ENCODE results near the gene PTPN1. TPM values are rescaled to one million over a fixed set of nuclear protein-coding genes. Genes with fewer than 3 reads are reported as not detected.
A peak's percentile ranks its signal among the peaks of the same experiment; 100 is the strongest.

The PTPN1 gene
- total and polyA plus RNA-seq, 2 experiments from 2014 or later = 16.9 to 26.4 TPM

DNA sequence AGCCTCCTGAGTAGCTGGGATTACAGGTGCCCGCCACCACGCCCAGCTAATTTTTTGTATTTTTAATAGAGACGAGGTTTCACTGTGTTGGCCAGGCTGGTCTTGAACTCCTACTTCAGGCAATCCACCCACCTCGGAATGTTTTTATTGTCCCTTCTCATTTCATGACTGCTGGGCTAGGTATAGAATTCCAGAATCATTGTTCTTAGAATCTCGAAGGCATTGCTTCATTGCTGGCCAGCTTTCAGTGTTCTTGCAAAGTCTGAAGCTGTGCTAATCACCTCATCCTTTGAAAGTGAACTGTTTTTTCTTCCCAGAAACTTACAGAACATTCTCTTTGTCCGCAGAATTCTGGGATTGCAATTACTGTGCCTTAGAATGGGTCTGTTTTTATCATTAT, 49.0 kb downstream of the PTPN1 start:
- Mint-ChIP-seq H3K4me3 (no peak overlapping the region), H3K27me3 (ENCODE audit: insufficient read depth, low read depth, poor library complexity) (no peaks in the 10 kb centered on the region), H3K4me1 (no peaks in the 10 kb centered on the region; the same call in 2 of the 3 replicates), H3K9me3 (no peaks in the 10 kb centered on the region), H3K36me3 (ENCODE audit: low read depth) (peaks cover 12% of the 10 kb centered on the region), H3K27ac (no peak overlapping the region)
- Histone ChIP-seq H3K4me2 (no peak overlapping the region), H3K79me2 (replicated peaks; ENCODE audit: insufficient read depth) (peaks cover 21% of the 10 kb centered on the region), H3K27me3 (ENCODE audit: insufficient read depth) (no peaks in the 10 kb centered on the region), H3K27ac (ENCODE audit: low read depth) (no peak overlapping the region), H3K4me3 (no peak overlapping the region), H3K36me3 (ENCODE audit: insufficient read depth) (no peaks in the 10 kb centered on the region), H3F3A (replicated peaks; ENCODE audit: low read depth) (no peaks in the 10 kb centered on the region), H2AFZ (no peak overlapping the region), H3K4me1 (ENCODE audit: insufficient read depth) (no peaks in the 10 kb centered on the region), H4K20me1 (replicated peaks; ENCODE audit: insufficient read depth) (peaks cover 4% of the 10 kb centered on the region; the same call in 1 of the 2 replicates), H3K9me2 (ENCODE audit: insufficient read depth) (no peaks in the 10 kb centered on the region)
- TF ChIP-seq EZH2phosphoT487 (IDR thresholded peaks at IDR 0.05; ENCODE audit: unreplicated experiment) = no peak
- TF ChIP-seq JUNB (IDR thresholded peaks at IDR 0.05; ENCODE audit: unreplicated experiment) = no peak
- no peak for TF ChIP-seq NANOG (IDR thresholded peaks at IDR 0.05; ENCODE audit: borderline replicate concordance)
- no peak for TF ChIP-seq POLR2AphosphoS5 (IDR thresholded peaks at IDR 0.05; ENCODE audit: low read depth)
- TF ChIP-seq, protein P1, sequence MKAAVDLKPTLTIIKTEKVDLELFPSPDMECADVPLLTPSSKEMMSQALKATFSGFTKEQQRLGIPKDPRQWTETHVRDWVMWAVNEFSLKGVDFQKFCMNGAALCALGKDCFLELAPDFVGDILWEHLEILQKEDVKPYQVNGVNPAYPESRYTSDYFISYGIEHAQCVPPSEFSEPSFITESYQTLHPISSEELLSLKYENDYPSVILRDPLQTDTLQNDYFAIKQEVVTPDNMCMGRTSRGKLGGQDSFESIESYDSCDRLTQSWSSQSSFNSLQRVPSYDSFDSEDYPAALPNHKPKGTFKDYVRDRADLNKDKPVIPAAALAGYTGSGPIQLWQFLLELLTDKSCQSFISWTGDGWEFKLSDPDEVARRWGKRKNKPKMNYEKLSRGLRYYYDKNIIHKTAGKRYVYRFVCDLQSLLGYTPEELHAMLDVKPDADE (IDR thresholded peaks at IDR 0.05) = no peak
- TF ChIP-seq, protein P2, sequence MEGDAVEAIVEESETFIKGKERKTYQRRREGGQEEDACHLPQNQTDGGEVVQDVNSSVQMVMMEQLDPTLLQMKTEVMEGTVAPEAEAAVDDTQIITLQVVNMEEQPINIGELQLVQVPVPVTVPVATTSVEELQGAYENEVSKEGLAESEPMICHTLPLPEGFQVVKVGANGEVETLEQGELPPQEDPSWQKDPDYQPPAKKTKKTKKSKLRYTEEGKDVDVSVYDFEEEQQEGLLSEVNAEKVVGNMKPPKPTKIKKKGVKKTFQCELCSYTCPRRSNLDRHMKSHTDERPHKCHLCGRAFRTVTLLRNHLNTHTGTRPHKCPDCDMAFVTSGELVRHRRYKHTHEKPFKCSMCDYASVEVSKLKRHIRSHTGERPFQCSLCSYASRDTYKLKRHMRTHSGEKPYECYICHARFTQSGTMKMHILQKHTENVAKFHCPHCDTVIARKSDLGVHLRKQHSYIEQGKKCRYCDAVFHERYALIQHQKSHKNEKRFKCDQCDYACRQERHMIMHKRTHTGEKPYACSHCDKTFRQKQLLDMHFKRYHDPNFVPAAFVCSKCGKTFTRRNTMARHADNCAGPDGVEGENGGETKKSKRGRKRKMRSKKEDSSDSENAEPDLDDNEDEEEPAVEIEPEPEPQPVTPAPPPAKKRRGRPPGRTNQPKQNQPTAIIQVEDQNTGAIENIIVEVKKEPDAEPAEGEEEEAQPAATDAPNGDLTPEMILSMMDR (conservative IDR thresholded peaks at IDR 0.05; ENCODE audit: low read depth in 2 of 2) = no peak
- DNase-seq (ENCODE audit: low spot score) (no peak), ATAC-seq (no peak)

DNA sequence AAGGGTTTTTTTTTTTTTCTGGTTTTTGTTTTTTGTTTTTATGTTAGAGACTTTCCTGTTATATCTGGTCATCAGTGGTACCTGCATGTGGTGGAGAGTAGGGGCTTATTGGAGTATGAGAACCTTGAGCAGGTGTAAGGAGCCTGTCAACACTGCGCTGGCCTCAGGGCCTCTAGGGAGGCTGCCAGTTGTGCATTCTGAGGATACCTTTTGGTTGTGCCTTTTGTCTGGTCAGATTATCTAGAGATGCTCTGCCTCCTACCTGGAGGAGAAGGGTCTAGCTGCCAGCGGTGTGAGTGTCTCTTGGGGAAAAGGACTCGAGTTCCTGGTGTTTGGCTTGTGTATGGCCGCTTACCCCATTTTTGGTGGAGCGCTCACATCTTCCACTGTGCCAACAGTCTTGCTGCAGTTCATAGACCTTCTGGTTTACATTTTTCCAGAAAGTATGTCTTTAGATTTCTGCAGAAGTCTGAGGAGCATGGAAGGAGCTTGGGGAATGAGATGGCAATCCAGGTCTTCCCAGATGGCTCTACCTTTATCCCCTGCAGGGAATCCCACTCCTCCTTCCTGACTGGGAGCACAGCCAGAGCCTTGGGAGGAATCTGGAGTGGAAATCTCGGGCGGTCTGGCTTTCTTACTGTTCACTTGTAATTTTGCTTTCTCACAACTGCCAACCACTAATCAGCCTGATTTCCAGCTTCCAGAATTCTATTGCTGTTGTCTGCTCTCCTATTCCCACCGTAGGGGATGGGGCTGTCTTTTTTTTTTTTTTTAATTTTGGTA, 49.9 kb downstream of the PTPN1 start:
- Histone ChIP-seq H2AFZ (no peak overlapping the region), H3K36me3 (ENCODE audit: insufficient read depth) (no peaks in the 10 kb centered on the region), H3K79me2 (replicated peaks; ENCODE audit: insufficient read depth) (peaks cover 21% of the 10 kb centered on the region; the same call in 1 of the 2 replicates), H3F3A (replicated peaks; ENCODE audit: low read depth) (no peaks in the 10 kb centered on the region), H3K4me1 (ENCODE audit: insufficient read depth) (no peaks in the 10 kb centered on the region), H3K9me2 (ENCODE audit: insufficient read depth) (no peaks in the 10 kb centered on the region), H3K4me3 (no peak overlapping the region), H3K27me3 (ENCODE audit: insufficient read depth) (no peaks in the 10 kb centered on the region), H4K20me1 (replicated peaks; ENCODE audit: insufficient read depth) (peaks cover 4% of the 10 kb centered on the region; the same call in 1 of the 2 replicates), H3K4me2 (no peak overlapping the region), H3K27ac (ENCODE audit: low read depth) (peak overlapping the region; percentile 26; the same call in 1 of the 2 replicates)
- Mint-ChIP-seq H3K9me3 (no peaks in the 10 kb centered on the region), H3K4me3 (no peak overlapping the region), H3K36me3 (ENCODE audit: low read depth) (peaks cover 12% of the 10 kb centered on the region), H3K4me1 (no peaks in the 10 kb centered on the region; the same call in 2 of the 3 replicates), H3K27me3 (ENCODE audit: insufficient read depth, low read depth, poor library complexity) (no peaks in the 10 kb centered on the region), H3K27ac (no peak overlapping the region)
- no peak for ATAC-seq
- DNase-seq (ENCODE audit: low spot score) = no peak
- no peak for TF ChIP-seq CREB1 (CRISPR knock-in tag; IDR thresholded peaks at IDR 0.05; ENCODE audit: low read depth)
- TF ChIP-seq ZNF114 (CRISPR knock-in tag; IDR thresholded peaks at IDR 0.05) = no peak
- no peak for TF ChIP-seq EZH2phosphoT487 (IDR thresholded peaks at IDR 0.05; ENCODE audit: unreplicated experiment)
- TF ChIP-seq, protein P3, sequence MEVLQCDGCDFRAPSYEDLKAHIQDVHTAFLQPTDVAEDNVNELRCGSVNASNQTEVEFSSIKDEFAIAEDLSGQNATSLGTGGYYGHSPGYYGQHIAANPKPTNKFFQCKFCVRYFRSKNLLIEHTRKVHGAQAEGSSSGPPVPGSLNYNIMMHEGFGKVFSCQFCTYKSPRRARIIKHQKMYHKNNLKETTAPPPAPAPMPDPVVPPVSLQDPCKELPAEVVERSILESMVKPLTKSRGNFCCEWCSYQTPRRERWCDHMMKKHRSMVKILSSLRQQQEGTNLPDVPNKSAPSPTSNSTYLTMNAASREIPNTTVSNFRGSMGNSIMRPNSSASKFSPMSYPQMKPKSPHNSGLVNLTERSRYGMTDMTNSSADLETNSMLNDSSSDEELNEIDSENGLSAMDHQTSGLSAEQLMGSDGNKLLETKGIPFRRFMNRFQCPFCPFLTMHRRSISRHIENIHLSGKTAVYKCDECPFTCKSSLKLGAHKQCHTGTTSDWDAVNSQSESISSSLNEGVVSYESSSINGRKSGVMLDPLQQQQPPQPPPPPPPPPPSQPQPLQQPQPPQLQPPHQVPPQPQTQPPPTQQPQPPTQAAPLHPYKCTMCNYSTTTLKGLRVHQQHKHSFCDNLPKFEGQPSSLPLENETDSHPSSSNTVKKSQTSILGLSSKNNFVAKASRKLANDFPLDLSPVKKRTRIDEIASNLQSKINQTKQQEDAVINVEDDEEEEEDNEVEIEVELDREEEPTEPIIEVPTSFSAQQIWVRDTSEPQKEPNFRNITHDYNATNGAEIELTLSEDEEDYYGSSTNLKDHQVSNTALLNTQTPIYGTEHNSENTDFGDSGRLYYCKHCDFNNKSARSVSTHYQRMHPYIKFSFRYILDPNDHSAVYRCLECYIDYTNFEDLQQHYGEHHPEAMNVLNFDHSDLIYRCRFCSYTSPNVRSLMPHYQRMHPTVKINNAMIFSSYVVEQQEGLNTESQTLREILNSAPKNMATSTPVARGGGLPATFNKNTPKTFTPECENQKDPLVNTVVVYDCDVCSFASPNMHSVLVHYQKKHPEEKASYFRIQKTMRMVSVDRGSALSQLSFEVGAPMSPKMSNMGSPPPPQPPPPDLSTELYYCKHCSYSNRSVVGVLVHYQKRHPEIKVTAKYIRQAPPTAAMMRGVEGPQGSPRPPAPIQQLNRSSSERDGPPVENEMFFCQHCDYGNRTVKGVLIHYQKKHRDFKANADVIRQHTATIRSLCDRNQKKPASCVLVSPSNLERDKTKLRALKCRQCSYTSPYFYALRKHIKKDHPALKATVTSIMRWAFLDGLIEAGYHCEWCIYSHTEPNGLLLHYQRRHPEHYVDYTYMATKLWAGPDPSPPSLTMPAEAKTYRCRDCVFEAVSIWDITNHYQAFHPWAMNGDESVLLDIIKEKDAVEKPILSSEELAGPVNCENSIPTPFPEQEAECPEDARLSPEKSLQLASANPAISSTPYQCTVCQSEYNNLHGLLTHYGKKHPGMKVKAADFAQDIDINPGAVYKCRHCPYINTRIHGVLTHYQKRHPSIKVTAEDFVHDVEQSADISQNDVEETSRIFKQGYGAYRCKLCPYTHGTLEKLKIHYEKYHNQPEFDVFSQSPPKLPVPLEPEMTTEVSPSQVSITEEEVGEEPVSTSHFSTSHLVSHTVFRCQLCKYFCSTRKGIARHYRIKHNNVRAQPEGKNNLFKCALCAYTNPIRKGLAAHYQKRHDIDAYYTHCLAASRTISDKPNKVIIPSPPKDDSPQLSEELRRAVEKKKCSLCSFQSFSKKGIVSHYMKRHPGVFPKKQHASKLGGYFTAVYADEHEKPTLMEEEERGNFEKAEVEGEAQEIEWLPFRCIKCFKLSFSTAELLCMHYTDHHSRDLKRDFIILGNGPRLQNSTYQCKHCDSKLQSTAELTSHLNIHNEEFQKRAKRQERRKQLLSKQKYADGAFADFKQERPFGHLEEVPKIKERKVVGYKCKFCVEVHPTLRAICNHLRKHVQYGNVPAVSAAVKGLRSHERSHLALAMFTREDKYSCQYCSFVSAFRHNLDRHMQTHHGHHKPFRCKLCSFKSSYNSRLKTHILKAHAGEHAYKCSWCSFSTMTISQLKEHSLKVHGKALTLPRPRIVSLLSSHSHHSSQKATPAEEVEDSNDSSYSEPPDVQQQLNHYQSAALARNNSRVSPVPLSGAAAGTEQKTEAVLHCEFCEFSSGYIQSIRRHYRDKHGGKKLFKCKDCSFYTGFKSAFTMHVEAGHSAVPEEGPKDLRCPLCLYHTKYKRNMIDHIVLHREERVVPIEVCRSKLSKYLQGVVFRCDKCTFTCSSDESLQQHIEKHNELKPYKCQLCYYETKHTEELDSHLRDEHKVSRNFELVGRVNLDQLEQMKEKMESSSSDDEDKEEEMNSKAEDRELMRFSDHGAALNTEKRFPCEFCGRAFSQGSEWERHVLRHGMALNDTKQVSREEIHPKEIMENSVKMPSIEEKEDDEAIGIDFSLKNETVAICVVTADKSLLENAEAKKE (CRISPR knock-in tag; IDR thresholded peaks at IDR 0.05) = no peak

Measured in GM23338 (cell line).